Astrocyte (in vitro differentiated cells and primary cell): ENCODE results near the gene CLINT1. TPM values are rescaled to one million over a fixed set of nuclear protein-coding genes. Genes with fewer than 3 reads are reported as not detected.
"Not testable (repeated sequence)": the region's sequence is repeated elsewhere in the genome, so short reads cannot be mapped to it uniquely, and the experiment has no call there.

Experiments used
- DNase-seq: peaks from one replicate; pipeline ENCODE4 v3.0.0-alpha.2; 2010; ENCODE audit warnings: low read depth
- FAIRE-seq: peaks from 2 replicates; lab custom pipeline; 2011; peaks lifted over from hg19 to GRCh38; lab: Jason Lieb, UNC
- H2AFZ ChIP-seq: 2 replicates; pipeline ENCODE4 v1.6.0; 2012; ENCODE audit warnings: low read depth, low read length, inconsistent platforms
- H3K27ac ChIP-seq: 2 replicates; pipeline ENCODE4 v1.5.1; 2011; ENCODE audit warnings: low read depth, low read length, inconsistent platforms
- H3K27me3 ChIP-seq: 2 replicates; pipeline ENCODE4 v1.6.0; 2011; ENCODE audit warnings: low read length, inconsistent platforms; ENCODE audit not compliant: insufficient read depth
- H3K36me3 ChIP-seq: 2 replicates; pipeline ENCODE4 v1.5.1; 2011; ENCODE audit warnings: low read length, inconsistent platforms; ENCODE audit not compliant: insufficient read depth
- H3K4me1 ChIP-seq: 2 replicates; pipeline ENCODE4 v1.5.1; 2011; ENCODE audit warnings: low read length, inconsistent platforms; ENCODE audit not compliant: insufficient read depth
- H3K4me2 ChIP-seq: 2 replicates; pipeline ENCODE4 v1.6.0; 2012; ENCODE audit warnings: low read length, inconsistent platforms
- H3K4me3 ChIP-seq: 2 replicates; pipeline ENCODE4 v1.5.1; 2011; ENCODE audit warnings: low read depth, mild to moderate bottlenecking, low read length, inconsistent platforms; ENCODE audit not compliant: insufficient read depth
- H3K79me2 ChIP-seq: 2 replicates; pipeline ENCODE4 v1.6.0; 2012; ENCODE audit warnings: mild to moderate bottlenecking, low read length, inconsistent platforms; ENCODE audit not compliant: insufficient read depth
- H3K9ac ChIP-seq: 2 replicates; pipeline ENCODE4 v1.6.0; 2012; ENCODE audit warnings: mild to moderate bottlenecking, low read length, inconsistent platforms
- H3K9me3 ChIP-seq: 2 replicates; pipeline ENCODE4 v1.5.1; 2012; ENCODE audit warnings: low read depth, mild to moderate bottlenecking, low read length, inconsistent platforms; ENCODE audit not compliant: insufficient read depth
- H4K20me1 ChIP-seq: 2 replicates; pipeline ENCODE4 v1.6.0; 2012; ENCODE audit warnings: low read length, inconsistent platforms; ENCODE audit not compliant: insufficient read depth
- H3K27ac Mint-ChIP-seq: one replicate; pipeline ENCODE4 v1.8.0; 2021; ENCODE audit warnings: mild to moderate bottlenecking, mixed read lengths; ENCODE audit not compliant: unreplicated experiment
- H3K27me3 Mint-ChIP-seq: one replicate; pipeline ENCODE4 v1.8.0; 2021; ENCODE audit warnings: low read depth, mixed read lengths; ENCODE audit not compliant: unreplicated experiment
- H3K36me3 Mint-ChIP-seq: one replicate; pipeline ENCODE4 v1.8.0; 2021; ENCODE audit warnings: low read depth, mixed read lengths; ENCODE audit not compliant: unreplicated experiment
- H3K4me1 Mint-ChIP-seq: one replicate; pipeline ENCODE4 v1.8.0; 2021; ENCODE audit warnings: low read depth, mixed read lengths; ENCODE audit not compliant: unreplicated experiment
- H3K4me3 Mint-ChIP-seq: one replicate; pipeline ENCODE4 v1.8.0; 2021; ENCODE audit warnings: mild to moderate bottlenecking, moderate library complexity, mixed read lengths; ENCODE audit not compliant: unreplicated experiment
- H3K9me3 Mint-ChIP-seq: one replicate; pipeline ENCODE4 v1.8.0; 2021; ENCODE audit warnings: mild to moderate bottlenecking, mixed read lengths; ENCODE audit not compliant: unreplicated experiment
- CTCF ChIP-seq: IDR thresholded peaks from 2 replicates; pipeline ENCODE4 v1.5.1; 2011; ENCODE audit warnings: low read depth, mild to moderate bottlenecking, inconsistent platforms, low read length, moderate library complexity; ENCODE audit not compliant: insufficient read depth
- EZH2 ChIP-seq: IDR thresholded peaks from 2 replicates; pipeline ENCODE4 v1.6.1; 2012; ENCODE audit warnings: mild to moderate bottlenecking, low read length, inconsistent platforms; ENCODE audit not compliant: insufficient read depth
- total RNA-seq: library from RNA; stranded (reverse); gene quantifications from 2 replicates; pipeline ENCODE4 v1.2.1, GENCODE V29; 2021

The CLINT1 gene
- total RNA-seq, 1 donor from 2014 or later, result 100 TPM

- H3K4me2 ChIP-seq, result no peak overlapping the region
- no peaks in the 10 kb centered on the region for H4K20me1 ChIP-seq
- no peak overlapping the region for H2AFZ ChIP-seq
- H3K27me3 Mint-ChIP-seq, result no peaks in the 10 kb centered on the region
- no peak for FAIRE-seq
- no peaks in the 10 kb centered on the region for H3K79me2 ChIP-seq
- H3K9me3 ChIP-seq, result no peaks in the 10 kb centered on the region
- H3K27ac Mint-ChIP-seq, result no peak overlapping the region
- TF ChIP-seq EZH2 (no peak), CTCF (no peak)
- no peak overlapping the region for H3K4me3 ChIP-seq
- no peak overlapping the region for H3K9ac ChIP-seq
- peaks cover 6% of the 10 kb centered on the region for H3K9me3 Mint-ChIP-seq
- no peaks in the 10 kb centered on the region for H3K4me1 Mint-ChIP-seq
- no peak for DNase-seq
- no peak overlapping the region for H3K4me3 Mint-ChIP-seq
- no peaks in the 10 kb centered on the region for H3K4me1 ChIP-seq
- no peaks in the 10 kb centered on the region for H3K27me3 ChIP-seq
- no peak overlapping the region for H3K27ac ChIP-seq
- no peaks in the 10 kb centered on the region for H3K36me3 ChIP-seq
- H3K36me3 Mint-ChIP-seq, result no peaks in the 10 kb centered on the region
Measured at GRCh38 chr5:157888814-157889532, 30.0 kb upstream of the CLINT1 start.

GRCh38 chr5:157886796-157887380, 27.9 kb upstream of the CLINT1 start:
- TF ChIP-seq EZH2 (no peak), CTCF (no peak)
- Histone ChIP-seq H3K36me3 (no peaks in the 10 kb centered on the region), H4K20me1 (no peaks in the 10 kb centered on the region), H3K79me2 (no peaks in the 10 kb centered on the region), H3K27ac (no peak overlapping the region), H3K9ac (no peak overlapping the region), H2AFZ (no peak overlapping the region), H3K9me3 (no peaks in the 10 kb centered on the region), H3K27me3 (no peaks in the 10 kb centered on the region), H3K4me1 (no peaks in the 10 kb centered on the region), H3K4me3 (no peak overlapping the region), H3K4me2 (no peak overlapping the region)
- Mint-ChIP-seq H3K27ac (no peak overlapping the region), H3K27me3 (no peaks in the 10 kb centered on the region), H3K9me3 (peaks cover 6% of the 10 kb centered on the region), H3K36me3 (no peaks in the 10 kb centered on the region), H3K4me1 (no peaks in the 10 kb centered on the region), H3K4me3 (no peak overlapping the region)
- no peak for FAIRE-seq
- DNase-seq, result no peak

- not testable (repeated sequence) for H3K4me3 Mint-ChIP-seq, H3K9ac ChIP-seq, H2AFZ ChIP-seq, H3K27me3 Mint-ChIP-seq, H3K79me2 ChIP-seq, H3K36me3 Mint-ChIP-seq, H3K27me3 ChIP-seq, H3K36me3 ChIP-seq, H3K9me3 ChIP-seq, H4K20me1 ChIP-seq, DNase-seq, H3K27ac Mint-ChIP-seq, H3K4me1 ChIP-seq, H3K4me1 Mint-ChIP-seq, H3K4me2 ChIP-seq, H3K27ac ChIP-seq, H3K4me3 ChIP-seq, FAIRE-seq
- peaks cover 12% of the 10 kb centered on the region for H3K9me3 Mint-ChIP-seq
Measured at GRCh38 chr5:157885051-157885450, 26.1 kb upstream of the CLINT1 start.

GRCh38 chr5:157881498-157881897, 22.6 kb upstream of the CLINT1 start:
- H3K4me3 Mint-ChIP-seq, H3K9me3 ChIP-seq, H3K27ac ChIP-seq, H3K4me1 ChIP-seq, H3K79me2 ChIP-seq, H3K9ac ChIP-seq, H3K27me3 Mint-ChIP-seq, H3K27me3 ChIP-seq, H3K36me3 ChIP-seq, H4K20me1 ChIP-seq, H3K36me3 Mint-ChIP-seq, H3K4me1 Mint-ChIP-seq, H2AFZ ChIP-seq, H3K27ac Mint-ChIP-seq, DNase-seq, H3K4me2 ChIP-seq, H3K4me3 ChIP-seq, H3K9me3 Mint-ChIP-seq, FAIRE-seq: not testable (repeated sequence)
